ENCODE measurements around the gene PCDHA2.
"Not testable (repeated sequence)": the region's sequence is repeated elsewhere in the genome, so short reads cannot be mapped to it uniquely, and the experiment has no call there.

The PCDHA2 gene

GRCh38 chr5:140821375-140822280 is 27.0 kb downstream of the PCDHA2 start, which contains the start of gene PCDHA5:
TSS of gene PCDHA5 (plus strand) at chr5:140821613.
- peak; percentile 19 for DNase-seq (ENCODE audit: low spot score)

DNA sequence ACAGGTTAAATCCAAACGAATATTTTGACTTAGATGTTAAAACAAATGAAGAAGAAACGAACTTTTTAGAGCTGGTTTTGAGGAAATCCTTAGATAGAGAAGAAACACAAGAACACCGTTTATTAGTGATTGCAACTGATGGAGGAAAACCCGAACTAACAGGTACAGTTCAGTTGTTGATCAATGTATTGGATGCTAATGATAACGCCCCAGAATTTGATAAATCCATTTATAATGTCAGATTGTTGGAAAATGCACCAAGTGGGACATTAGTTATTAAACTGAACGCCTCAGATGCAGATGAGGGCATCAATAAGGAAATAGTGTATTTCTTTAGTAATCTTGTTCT is 27.6 kb downstream of the PCDHA2 start:
- DNase-seq (ENCODE audit: low spot score): no peak

DNA sequence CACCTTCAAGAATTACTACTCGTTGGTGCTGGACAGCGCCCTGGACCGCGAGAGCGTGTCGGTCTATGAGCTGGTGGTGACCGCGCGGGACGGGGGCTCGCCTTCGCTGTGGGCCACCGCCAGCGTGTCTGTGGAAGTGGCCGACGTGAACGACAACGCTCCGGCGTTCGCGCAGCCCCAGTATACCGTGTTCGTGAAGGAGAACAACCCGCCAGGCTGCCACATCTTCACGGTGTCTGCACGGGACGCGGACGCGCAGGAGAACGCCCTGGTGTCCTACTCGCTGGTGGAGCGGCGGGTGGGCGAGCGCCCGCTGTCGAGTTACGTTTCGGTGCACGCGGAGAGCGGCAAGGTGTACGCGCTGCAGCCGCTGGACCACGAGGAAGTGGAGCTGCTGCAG is 28.3 kb downstream of the PCDHA2 start:
- not testable (repeated sequence) for DNase-seq (ENCODE audit: low spot score)

- DNase-seq (ENCODE audit: low spot score): no peak
These were observed 28.8 kb downstream of the PCDHA2 start for GRCh38 chr5:140823475-140823874.

DNA sequence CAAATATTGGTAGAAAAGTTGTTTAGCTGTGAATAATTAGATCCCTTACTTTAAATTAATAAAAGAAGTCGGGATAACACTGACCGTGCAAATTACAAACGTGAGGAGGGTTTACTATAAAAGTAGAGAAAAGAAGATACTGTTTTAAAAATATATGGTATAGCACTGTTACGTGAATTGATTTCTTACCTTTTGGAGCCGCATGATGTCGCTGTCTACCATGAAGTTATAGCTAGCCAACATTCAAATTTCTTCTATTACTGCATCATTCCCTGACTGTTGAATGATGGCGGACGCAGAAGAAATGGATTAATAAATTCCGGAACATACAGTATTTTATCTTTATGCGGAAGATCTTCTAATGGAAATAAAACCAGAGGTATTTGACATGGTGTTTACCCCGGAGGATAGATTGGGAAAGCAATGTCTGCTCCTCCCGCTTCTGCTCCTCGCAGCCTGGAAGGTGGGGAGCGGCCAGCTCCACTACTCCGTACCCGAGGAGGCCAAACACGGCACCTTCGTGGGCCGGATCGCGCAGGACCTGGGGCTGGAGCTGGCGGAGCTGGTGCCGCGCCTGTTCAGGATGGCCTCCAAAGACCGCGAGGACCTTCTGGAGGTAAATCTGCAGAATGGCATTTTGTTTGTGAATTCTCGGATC is 33.2 kb downstream of the PCDHA2 start, which contains the start of gene PCDHA6:
Gene PCDHA6, plus strand, starts transcription at position 257 of the 658 bp plus-strand sequence. Its CDS starts 132 bp downstream, at position 389.
- no peak for DNase-seq (ENCODE audit: low spot score)

DNA sequence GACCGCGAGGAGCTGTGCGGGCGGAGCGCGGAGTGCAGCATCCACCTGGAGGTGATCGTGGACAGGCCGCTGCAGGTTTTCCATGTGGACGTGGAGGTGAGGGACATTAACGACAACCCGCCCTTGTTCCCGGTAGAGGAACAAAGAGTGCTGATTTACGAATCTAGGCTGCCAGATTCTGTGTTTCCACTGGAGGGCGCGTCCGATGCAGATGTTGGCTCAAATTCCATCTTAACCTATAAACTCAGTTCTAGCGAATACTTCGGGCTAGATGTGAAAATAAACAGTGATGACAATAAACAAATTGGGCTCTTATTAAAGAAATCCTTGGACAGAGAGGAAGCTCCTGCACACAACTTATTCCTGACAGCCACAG is 33.7 kb downstream of the PCDHA2 start:
- DNase-seq (ENCODE audit: low spot score): no peak

GRCh38 chr5:140829511-140830501 is 35.2 kb downstream of the PCDHA2 start:
- DNase-seq (ENCODE audit: low spot score): not testable (repeated sequence)

- DNase-seq (ENCODE audit: low spot score): peak; percentile 40
These were observed 39.3 kb downstream of the PCDHA2 start, which contains the start of gene PCDHA7 for GRCh38 chr5:140833993-140834392. TSS of gene PCDHA7 (plus strand) at chr5:140834269. CDS start at chr5:140834384, 115 bp downstream.

- DNase-seq (ENCODE audit: low spot score): not testable (repeated sequence)
These were observed 39.9 kb downstream of the PCDHA2 start for GRCh38 chr5:140834439-140835008.

DNA sequence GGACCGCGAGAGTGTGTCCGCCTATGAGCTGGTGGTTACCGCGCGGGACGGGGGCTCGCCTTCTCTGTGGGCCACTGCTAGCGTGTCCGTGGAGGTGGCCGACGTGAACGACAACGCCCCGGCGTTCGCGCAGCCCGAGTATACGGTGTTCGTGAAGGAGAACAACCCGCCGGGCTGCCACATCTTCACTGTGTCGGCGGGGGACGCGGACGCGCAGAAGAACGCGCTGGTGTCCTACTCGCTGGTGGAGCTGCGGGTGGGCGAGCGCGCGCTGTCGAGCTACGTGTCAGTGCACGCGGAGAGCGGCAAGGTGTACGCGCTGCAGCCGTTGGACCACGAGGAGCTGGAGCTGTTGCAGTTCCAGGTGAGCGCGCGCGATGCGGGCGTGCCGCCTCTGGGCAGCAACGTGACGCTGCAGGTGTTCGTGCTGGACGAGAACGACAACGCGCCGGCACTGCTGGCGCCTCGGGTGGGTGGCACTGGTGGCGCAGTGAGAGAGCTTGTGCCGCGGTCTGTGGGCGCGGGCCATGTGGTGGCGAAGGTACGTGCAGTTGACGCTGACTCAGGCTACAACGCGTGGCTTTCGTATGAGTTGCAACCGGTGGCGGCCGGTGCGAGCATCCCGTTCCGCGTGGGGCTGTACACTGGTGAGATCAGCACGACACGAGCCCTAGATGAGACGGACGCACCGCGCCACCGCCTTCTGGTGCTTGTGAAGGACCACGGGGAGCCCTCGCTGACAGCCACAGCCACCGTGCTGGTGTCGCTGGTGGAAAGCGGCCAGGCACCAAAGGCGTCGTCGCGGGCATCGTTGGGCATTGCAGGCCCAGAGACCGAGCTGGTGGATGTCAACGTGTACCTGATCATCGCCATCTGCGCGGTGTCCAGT is 41.2 kb downstream of the PCDHA2 start:
- DNase-seq (ENCODE audit: low spot score): no peak

- peak; percentile 21 for DNase-seq (ENCODE audit: low spot score)
These were observed 46.6 kb downstream of the PCDHA2 start, which contains the start of gene PCDHA8 for GRCh38 chr5:140840978-140841962. TSS of gene PCDHA8 (plus strand) at chr5:140841187. CDS start at chr5:140841322, 135 bp downstream.

- no peak for DNase-seq (ENCODE audit: low spot score)
These were observed 48.4 kb downstream of the PCDHA2 start for GRCh38 chr5:140842798-140843733.

All from hepatic stellate cell (primary cell).